HG03520 (cell line): ENCODE measurements around the gene CDK19.

Experiments used
- ATAC-seq: cut with Tn5 transposase; IDR thresholded peaks from one replicate; pipeline ENCODE4 v1.9.1; 2021; ENCODE audit warnings: mild to moderate bottlenecking, moderate library complexity; ENCODE audit not compliant: unreplicated experiment

The CDK19 gene

GRCh38 chr6:110705543-110705942, 109.7 kb downstream of the CDK19 start:
- no peak for ATAC-seq

GRCh38 chr6:110703906-110704594, 111.2 kb downstream of the CDK19 start:
- no peak for ATAC-seq

GRCh38 chr6:110703010-110703905, 112.0 kb downstream of the CDK19 start:
- no peak for ATAC-seq

GRCh38 chr6:110699780-110700179, 115.5 kb downstream of the CDK19 start:
- no peak for ATAC-seq

DNA sequence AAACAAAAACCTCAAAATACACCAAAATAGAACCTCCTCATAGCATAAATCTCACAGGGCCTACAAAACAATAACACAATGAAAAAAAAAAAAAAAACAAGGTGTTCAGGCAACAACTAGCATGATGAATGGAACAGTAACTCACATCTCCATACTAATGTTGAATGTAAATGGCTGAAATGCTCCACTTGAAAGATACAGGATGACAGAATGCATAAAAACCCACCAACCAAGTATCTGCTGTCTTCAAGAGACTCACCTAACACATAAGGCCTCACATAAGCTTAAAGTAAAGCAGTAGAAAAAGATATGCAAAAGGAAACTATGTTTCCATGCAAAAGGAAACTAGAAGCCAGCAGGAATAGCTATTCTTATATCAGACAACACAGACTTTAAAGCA, 121.3 kb downstream of the CDK19 start:
- no peak for ATAC-seq

DNA sequence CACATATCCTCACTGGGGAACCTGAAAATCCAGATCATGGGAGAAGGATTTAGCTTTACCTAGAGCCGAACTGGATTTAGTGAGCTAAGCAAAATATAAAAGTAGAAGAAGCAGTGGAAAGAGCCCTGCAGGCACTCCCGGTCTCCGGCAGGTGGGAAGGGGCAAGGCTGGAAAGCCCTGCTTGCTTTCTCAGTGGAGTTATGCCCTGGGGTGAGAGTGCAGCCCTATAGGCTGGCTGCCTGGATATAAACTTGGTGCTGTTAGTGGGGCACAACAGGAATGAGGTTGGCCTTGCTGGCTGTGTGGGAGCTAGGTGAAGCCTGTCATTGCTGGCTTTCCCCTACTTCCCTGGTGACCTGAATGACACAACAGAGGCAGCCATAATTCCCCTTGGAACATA, 122.0 kb downstream of the CDK19 start:
- no peak for ATAC-seq

- ATAC-seq = no peak
Measured at GRCh38 chr6:110690916-110691315, 124.4 kb downstream of the CDK19 start.

- ATAC-seq = no peak
Measured at GRCh38 chr6:110690106-110690654, 125.1 kb downstream of the CDK19 start.

- no peak for ATAC-seq
Measured at GRCh38 chr6:110689275-110689935, 125.9 kb downstream of the CDK19 start.

GRCh38 chr6:110688661-110689268, 126.5 kb downstream of the CDK19 start:
- no peak for ATAC-seq

- ATAC-seq = no peak
Measured at GRCh38 chr6:110687326-110687725, 127.9 kb downstream of the CDK19 start.

DNA sequence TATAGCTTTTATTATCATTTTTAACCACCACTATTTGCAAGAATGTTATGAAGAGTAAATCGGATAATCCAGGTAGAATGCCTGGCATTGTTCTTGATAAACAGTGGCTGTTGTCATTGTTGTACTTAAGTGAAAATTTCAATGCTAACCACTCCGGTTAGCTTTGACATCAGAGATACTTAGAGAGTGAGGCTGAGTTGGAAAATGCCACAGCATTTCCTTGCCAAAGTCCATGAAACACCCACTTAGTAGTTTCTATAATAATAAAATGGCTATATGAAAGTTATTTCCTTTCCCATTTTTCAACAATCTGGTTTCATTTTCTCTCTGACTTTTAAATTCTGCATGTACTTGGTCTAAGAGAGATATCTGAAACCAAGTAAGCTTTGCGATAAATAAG, 132.0 kb downstream of the CDK19 start:
- no peak for ATAC-seq

DNA sequence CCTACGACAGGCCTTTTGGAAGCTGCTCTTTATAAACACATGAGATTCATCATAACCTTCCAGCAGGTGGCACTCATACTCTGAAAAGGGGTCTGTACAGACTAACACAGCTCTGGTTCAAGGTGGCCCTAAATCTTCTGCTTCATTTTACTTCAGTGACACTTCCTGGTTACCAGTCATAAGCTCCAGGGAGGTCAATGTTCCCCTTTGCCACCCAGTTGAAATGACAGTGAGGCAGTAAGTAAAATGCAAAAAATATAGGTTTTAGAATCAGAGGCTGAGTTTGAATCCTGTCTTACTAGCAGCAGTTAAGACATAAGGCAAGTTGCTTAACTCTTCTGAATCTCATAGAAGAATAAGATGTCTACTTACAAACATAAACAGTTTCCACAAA, 132.8 kb downstream of the CDK19 start:
- ATAC-seq = peak; percentile 98

- ATAC-seq = no peak
Measured at GRCh38 chr6:110681543-110682459, 133.5 kb downstream of the CDK19 start.

- ATAC-seq = no peak
Measured at GRCh38 chr6:110676396-110676795, 138.9 kb downstream of the CDK19 start.

GRCh38 chr6:110674096-110674495, 141.2 kb downstream of the CDK19 start:
- no peak for ATAC-seq

DNA sequence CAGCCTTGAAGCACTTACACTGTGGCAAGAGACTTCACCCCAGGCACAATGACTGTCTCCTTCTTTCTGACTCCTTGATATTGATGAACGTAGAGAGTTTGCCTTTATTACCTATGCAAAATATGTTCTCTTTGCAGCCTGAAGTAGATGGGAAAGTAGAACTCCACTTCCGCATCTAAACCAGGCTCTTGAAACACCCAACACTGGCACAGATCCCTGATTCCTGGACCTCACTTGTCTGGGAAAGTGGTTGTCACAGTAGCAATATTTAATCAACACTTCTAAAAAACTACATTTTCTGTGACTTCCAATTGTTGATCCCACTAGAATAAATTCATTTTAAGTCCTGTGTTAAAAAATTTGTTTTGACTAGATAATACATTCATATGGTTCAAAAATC, 143.1 kb downstream of the CDK19 start:
- no peak for ATAC-seq

- ATAC-seq = no peak
Measured at GRCh38 chr6:110671447-110671846, 143.8 kb downstream of the CDK19 start.

DNA sequence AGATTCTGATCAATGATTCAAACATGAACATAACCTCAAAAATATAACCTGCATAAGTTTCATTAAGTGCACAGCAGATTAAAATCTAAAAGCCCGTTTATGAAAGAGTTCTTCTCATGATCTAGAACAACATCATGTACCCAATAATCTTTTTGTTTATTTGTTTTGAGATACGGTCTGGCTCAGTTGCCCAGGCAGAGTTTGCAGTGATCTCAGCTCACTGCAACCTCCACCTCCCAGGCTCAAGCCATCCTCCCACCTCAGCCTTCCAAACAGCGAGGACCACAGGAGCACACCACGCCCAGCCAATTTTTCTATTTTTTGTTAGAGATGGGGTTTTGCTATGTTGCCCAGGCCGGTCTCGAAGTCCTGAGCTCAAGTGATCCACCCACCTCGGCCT, 149.7 kb downstream of the CDK19 start:
- ATAC-seq = no peak

DNA sequence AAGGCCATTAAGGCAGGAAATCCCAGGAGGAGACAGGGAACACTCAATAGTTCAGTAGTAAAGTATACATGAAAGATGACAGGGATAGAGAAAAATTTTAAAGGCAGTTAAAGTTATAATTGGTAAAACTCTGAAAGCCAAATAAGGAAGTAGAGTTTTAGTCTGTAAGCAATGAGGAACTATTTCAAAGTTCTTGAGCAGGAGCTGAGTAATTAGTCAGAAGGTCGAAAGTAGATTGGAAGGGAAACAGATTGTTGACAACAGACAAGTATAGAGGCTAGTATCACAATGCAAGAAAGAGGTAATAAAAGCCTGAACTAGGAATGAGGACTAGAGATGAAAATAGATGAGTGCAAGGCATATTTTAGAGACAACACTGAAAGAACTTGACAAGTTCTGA, 150.3 kb downstream of the CDK19 start:
- ATAC-seq = no peak
